NCI-H345 (cell line): Measurements from ENCODE around the gene KDM4B.

ENCODE experiments used
- DNase-seq: peaks from one replicate; lab custom pipeline; 2025; lab: John Stamatoyannopoulos, UW

The KDM4B gene

DNA sequence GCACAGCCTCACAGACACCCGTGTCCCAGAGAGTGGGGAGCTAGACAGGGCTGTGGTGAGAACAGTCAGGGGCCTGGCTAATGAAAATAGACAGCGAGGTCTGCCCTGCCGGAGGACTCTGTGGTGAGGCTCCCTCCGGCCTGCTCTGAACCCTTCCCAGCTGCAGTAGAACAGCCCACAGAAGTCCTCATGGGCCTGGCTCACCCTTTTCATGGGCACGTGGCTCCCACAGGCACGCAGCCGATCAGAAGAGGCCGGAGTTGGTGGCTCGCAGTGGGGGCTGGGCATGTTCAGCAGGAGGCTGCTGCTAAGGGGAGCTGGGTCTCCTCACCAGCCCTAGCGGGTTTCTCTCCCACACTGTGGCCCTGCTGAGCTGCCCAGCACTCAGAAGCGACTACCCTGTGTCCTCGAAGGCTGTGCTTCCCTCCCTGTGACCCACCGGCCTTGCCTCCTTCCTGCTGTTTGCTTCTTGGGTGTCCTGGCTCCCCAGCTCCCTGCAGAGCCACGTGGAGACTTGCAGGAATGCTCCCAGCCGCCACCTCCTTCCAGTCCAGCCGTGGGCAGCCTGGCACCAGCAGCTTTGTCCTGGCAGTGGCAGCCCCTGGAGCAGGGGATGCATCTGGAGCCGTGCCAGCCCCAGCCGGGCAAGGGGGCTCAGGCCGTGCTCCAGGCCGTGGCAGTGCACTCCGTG, 138.7 kb downstream of the KDM4B start:
- no peak for DNase-seq

GRCh38 chr19:5108123-5108596, 139.2 kb downstream of the KDM4B start:
- DNase-seq = no peak

DNA sequence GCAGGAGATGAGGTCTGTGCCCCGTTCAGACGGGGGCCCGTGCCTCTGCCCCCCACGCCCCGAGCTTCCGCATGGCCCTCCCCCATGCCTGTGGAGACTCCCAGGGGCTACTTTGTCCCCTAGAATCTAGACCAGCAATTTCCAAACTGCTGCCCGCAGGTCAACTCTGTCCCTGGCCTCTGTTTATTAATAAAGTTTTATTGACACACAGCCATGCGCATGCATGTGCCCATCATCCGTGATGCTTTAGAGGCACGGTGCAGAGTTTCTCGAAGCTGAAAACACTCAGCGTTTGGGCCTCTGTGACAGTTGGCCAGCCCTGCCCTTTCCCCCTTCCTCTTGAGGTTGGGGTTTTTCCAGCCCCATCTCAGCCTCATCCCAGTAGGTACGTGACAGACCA, 140.0 kb downstream of the KDM4B start:
- no peak for DNase-seq

- DNase-seq = no peak
Measured at GRCh38 chr19:5109560-5109959, 140.6 kb downstream of the KDM4B start.

GRCh38 chr19:5110546-5110945, 141.6 kb downstream of the KDM4B start:
- DNase-seq = no peak

DNA sequence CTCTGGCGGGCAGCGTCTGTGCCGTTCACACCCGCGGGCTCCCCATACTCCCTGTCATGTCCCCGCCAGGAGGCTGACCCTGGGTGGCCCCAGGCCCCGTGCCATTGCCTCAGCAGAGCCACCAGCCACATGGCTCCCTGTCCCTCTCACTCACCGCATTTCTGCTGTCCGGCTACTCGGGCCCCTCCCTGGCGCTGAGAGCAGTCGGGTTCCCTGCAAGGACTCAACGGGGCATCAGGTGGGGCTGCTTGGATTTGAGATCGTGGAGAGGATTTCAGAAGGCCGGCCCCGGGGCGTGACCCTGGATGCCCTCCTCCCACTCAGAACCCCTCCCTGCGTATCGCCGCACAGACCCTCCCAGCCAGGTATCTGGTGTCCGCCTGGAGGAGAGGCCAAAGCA, 142.1 kb downstream of the KDM4B start:
- no peak for DNase-seq

- DNase-seq = no peak
Measured at GRCh38 chr19:5112175-5112574, 143.3 kb downstream of the KDM4B start.

DNA sequence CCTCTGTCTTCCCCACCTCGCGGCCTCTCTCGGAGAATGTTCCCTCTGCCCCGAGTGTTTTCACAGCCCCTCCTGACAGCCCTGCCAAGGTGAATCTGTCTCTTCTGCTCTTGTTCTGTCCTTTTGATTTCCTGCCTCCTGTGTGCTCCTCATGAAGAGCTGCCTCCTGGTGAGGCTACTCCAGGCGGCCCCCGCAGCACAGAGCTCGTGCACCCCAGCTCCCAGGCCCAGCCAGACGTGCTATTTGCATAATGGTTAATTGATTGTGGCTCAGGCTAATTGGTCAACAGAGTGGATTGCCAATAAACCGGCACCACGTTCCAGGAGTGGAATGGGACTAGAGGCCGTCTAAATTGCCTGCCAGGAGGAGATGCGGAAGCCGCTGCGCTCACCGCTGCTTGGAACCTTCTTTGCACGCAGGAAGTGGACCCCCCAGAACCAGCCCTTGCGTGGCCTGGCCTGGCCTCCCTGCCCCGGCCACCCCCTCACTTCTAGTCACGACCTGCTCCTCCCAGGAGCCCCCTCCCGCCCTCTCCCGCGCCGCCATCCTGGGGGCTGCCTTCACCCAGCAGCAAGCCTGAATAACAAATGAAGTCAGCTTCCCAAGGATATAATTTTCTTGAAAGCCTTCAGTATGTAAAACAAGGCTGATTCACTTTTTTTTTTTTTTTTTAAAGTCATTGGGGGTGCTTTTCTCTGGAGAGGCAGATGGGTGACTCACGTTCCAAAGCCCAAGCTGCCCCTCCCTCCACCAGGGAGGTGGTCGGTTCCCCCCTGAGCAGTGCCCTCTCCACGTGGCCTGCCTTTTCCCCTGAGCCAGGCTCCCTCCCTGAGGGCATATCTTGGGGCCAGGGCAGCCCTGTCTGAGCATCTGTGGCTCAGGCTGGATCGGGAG, 144.0 kb downstream of the KDM4B start:
- no peak for DNase-seq

- DNase-seq = no peak
Measured at GRCh38 chr19:5113633-5114586, 145.0 kb downstream of the KDM4B start.

- no peak for DNase-seq
Measured at GRCh38 chr19:5114727-5115126, 145.8 kb downstream of the KDM4B start.

- no peak for DNase-seq
Measured at GRCh38 chr19:5115351-5115750, 146.4 kb downstream of the KDM4B start.

GRCh38 chr19:5115771-5116202, 146.9 kb downstream of the KDM4B start:
- no peak for DNase-seq

- DNase-seq = no peak
Measured at GRCh38 chr19:5116292-5116691, 147.4 kb downstream of the KDM4B start.

GRCh38 chr19:5117421-5117820, 148.5 kb downstream of the KDM4B start:
- DNase-seq = no peak

DNA sequence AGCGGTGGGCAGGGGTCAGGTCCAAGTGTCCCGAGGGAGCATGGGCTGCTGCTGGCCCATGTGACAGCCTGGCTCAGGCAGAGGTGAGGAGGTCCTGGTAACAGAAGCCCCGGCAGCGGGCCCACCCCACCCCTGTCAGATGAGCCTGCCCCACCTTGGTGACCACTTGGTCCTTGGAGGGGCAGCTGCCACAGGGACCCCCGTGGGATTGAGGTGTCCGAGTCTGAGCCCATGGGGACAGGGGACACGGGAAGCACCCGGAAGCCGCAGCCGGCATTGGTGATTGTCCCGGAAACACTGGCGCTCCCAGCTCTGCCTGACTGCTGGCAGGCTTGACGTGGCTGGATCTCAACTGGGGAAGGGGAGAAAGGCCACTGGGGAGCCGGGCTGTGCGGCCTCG, 149.1 kb downstream of the KDM4B start:
- DNase-seq = no peak

- no peak for DNase-seq
Measured at GRCh38 chr19:5119297-5119998, 150.5 kb downstream of the KDM4B start.

DNA sequence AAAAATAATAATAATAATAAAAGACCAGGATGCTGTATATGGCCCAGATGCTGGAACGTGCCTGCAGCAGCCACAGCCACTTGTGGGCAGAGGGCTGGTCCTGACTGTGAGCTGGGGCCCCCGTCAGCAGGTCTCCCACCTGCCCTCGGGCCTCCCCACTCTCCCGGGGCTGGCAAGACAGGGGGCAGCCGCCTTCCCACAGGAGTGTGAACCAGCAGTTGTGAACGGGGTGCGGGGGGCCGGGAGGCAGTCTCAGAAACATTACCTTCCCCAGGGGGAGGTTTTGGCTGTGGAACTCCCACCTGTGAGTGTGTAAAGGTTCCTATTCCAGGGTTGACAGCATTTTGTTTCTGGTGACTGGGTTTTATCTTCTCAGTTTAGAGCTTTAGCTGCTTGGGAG, 151.4 kb downstream of the KDM4B start:
- no peak for DNase-seq

DNA sequence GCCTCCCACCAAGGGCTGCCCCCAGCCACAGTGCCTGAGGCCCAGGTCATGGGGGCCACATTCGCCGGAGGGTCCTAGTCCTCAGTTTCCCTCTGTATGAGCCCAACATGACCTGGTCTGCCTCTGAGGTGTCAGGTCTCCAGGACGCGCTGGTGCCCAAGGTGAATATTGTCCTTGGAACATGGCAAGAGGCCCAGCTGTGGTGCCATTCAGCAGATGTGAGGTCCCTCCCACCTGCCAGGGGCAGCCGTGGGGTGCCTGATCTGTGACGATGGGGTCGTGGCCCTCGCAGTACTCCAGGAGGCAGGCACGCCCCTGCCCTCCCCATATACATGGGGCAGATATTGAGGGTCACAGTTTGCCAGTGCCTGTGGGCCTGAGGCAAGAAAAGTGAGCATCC, 151.9 kb downstream of the KDM4B start:
- no peak for DNase-seq

DNA sequence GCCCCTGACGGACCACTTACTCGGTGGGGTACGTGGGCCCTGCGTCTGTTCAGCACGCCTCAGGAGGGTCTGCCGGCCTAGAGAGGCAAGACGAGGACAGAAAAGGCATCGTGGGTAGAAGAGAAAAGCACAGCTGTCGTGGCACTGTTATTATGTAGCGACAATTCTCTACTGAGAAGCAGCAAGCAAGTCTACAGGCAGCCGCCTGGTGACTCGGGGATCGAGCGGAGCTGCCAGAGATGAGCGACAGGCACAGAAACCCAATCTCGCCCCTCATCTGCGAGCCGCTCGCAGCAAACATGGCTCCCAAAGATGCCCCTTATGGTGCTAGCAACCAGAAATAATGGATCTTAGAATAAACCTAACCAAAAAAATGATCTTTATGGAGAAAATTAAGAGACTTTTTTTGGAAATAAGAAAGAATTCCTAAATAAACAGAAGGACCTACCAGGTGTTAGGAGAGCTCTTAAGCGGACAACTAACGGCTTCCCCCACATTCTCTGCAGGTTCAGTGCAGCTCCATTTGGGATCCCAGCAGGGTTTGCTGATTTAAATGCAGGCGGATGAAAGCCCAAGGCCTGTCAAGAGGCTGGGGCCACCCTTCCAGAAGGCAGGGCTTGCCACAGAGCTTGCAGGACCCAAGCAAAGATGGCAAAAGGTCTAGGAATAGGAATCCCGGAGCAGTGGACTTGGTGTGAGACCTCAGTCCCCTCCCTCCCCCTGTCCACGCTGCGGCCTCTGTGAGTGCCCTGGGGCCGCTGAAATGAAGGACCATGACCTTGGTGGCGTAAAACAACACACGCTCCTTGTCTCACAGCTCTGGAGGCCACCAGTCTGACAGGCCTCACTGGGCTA, 152.6 kb downstream of the KDM4B start:
- DNase-seq = no peak

GRCh38 chr19:5122121-5122400, 153.1 kb downstream of the KDM4B start:
- no peak for DNase-seq
